Osteocyte (in vitro differentiated cells): ENCODE results near the gene SLC13A1. TPM values are rescaled to one million over a fixed set of nuclear protein-coding genes. Genes with fewer than 3 reads are reported as not detected.
"Not testable (repeated sequence)": the region's sequence is repeated elsewhere in the genome, so short reads cannot be mapped to it uniquely, and the experiment has no call there.

Source experiments
- DNase-seq: peaks from one replicate; pipeline ENCODE4 v3.0.0; 2021; ENCODE audit warnings: mixed read lengths; ENCODE audit not compliant: unreplicated experiment; ENCODE audit errors: extremely low spot score
- H3K27ac Mint-ChIP-seq: one replicate; pipeline ENCODE4 v1.8.0; 2021; ENCODE audit warnings: mild to moderate bottlenecking, mixed read lengths; ENCODE audit not compliant: unreplicated experiment
- H3K27me3 Mint-ChIP-seq: one replicate; pipeline ENCODE4 v1.8.0; 2021; ENCODE audit warnings: mixed read lengths; ENCODE audit not compliant: unreplicated experiment
- H3K36me3 Mint-ChIP-seq: one replicate; pipeline ENCODE4 v1.8.0; 2021; ENCODE audit warnings: mixed read lengths; ENCODE audit not compliant: unreplicated experiment
- H3K4me1 Mint-ChIP-seq: one replicate; pipeline ENCODE4 v1.8.0; 2021; ENCODE audit warnings: mixed read lengths; ENCODE audit not compliant: unreplicated experiment
- H3K4me3 Mint-ChIP-seq: one replicate; pipeline ENCODE4 v1.8.0; 2021; ENCODE audit warnings: mild to moderate bottlenecking, moderate library complexity, mixed read lengths; ENCODE audit not compliant: unreplicated experiment
- H3K9me3 Mint-ChIP-seq: one replicate; pipeline ENCODE4 v1.8.0; 2021; ENCODE audit warnings: mixed read lengths; ENCODE audit not compliant: unreplicated experiment
- total RNA-seq: library from RNA; stranded (reverse); gene quantifications from 2 replicates; pipeline ENCODE4 v1.2.1, GENCODE V29; 2021
- TF ChIP-seq, protein P1 (sequence below): fragments of 200-600 bp; sonication (generic); IDR thresholded peaks from 2 replicates; pipeline ENCODE4 v1.5.0; 2021; ENCODE audit warnings: antibody characterized with exemption, mild to moderate bottlenecking, moderate library complexity

SLC13A1 gene
- total RNA-seq, 1 donor from 2014 or later = not detected

DNA sequence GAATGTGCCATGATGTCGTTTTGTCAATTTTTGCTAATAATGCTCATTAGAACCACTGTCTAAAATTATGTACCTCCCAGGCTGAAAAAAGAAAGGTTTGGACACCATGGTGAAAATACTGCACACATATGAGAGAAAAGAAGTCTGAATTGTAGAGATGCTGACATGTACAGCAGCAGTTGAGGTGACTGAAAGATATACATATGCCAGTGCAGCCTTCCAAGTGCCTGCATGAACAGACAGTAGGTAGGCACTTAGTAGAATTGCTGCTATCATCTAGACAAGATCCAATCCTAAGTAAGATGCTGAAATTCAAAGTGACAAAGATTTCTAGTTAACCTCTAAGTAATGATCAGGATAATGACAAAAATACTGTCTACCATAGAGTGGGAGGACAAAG is 86.9 kb downstream of the SLC13A1 start:
- TF ChIP-seq, protein P1, sequence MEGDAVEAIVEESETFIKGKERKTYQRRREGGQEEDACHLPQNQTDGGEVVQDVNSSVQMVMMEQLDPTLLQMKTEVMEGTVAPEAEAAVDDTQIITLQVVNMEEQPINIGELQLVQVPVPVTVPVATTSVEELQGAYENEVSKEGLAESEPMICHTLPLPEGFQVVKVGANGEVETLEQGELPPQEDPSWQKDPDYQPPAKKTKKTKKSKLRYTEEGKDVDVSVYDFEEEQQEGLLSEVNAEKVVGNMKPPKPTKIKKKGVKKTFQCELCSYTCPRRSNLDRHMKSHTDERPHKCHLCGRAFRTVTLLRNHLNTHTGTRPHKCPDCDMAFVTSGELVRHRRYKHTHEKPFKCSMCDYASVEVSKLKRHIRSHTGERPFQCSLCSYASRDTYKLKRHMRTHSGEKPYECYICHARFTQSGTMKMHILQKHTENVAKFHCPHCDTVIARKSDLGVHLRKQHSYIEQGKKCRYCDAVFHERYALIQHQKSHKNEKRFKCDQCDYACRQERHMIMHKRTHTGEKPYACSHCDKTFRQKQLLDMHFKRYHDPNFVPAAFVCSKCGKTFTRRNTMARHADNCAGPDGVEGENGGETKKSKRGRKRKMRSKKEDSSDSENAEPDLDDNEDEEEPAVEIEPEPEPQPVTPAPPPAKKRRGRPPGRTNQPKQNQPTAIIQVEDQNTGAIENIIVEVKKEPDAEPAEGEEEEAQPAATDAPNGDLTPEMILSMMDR = no peak
- Mint-ChIP-seq H3K4me3 (no peak overlapping the region), H3K36me3 (no peaks in the 10 kb centered on the region), H3K9me3 (peaks cover 14% of the 10 kb centered on the region), H3K27ac (no peak overlapping the region), H3K27me3 (no peaks in the 10 kb centered on the region), H3K4me1 (no peaks in the 10 kb centered on the region)
- no peak for DNase-seq

DNA sequence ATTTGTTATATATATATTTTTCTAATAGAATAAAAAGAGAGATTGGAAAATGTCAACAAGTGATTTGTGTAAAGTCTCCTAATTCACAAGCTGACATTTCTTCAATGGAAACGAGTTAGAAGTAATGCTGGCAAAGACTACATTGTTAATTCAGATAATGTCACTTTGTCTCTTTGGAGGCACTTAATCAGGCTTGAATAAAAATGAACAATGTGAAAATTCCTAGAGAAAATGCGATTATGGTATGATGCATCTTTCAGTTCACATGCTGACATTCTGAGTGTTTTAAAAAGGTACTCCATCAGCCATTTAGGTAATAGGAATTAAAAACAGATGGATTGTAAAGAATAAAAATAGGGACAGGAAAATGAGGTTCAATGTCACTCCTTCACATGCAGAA is 100.1 kb downstream of the SLC13A1 start:
- Mint-ChIP-seq H3K4me3 (no peak overlapping the region), H3K36me3 (no peaks in the 10 kb centered on the region), H3K27ac (no peak overlapping the region), H3K27me3 (no peaks in the 10 kb centered on the region), H3K9me3 (no peaks in the 10 kb centered on the region), H3K4me1 (no peaks in the 10 kb centered on the region)
- no peak for DNase-seq
- TF ChIP-seq, protein P1 = no peak

DNA sequence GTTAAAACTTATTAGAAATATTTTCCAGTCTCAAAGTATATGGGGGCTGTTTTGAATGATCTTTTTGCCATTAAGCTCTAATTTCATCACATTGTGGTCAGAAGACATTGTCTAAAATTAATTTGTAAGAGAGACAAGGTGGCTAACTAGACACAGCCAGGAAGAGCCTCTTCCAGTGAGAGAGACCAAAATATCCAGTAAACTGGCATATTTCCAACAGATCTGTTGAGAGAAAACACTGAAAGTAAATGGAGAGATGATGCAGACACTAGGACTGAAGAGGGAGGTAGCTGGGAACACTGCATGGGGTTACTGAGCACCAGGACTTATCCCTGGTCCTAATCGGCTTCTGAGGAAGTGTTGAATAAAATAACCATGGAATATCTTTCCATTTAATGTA is 102.8 kb downstream of the SLC13A1 start:
- TF ChIP-seq, protein P1 = no peak
- no peaks in the 10 kb centered on the region for H3K27me3 Mint-ChIP-seq
- no peaks in the 10 kb centered on the region for H3K36me3 Mint-ChIP-seq
- H3K27ac Mint-ChIP-seq = no peak overlapping the region
- no peak overlapping the region for H3K4me3 Mint-ChIP-seq
- no peak for DNase-seq
- no peaks in the 10 kb centered on the region for H3K4me1 Mint-ChIP-seq
- H3K9me3 Mint-ChIP-seq = no peaks in the 10 kb centered on the region

DNA sequence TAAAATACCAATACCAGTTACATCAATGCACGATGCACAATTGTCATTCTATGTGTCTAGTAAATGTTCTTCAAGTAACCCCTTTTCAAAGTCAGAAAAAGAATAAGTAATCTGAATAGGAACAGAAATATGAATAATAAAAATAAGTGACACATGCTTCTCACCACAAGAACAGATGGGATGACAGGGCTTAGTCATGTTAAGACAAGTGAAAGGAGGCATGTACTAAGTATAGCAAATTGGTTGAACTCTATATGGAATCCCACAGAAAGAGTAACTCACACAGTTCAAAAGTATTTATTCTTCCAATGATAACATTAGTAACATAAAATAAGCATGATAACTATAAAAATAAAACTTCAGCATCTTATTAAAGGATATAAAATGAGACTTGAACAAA is 103.3 kb downstream of the SLC13A1 start:
- TF ChIP-seq, protein P1 = no peak
- no peak for DNase-seq
- H3K9me3 Mint-ChIP-seq = no peaks in the 10 kb centered on the region
- no peaks in the 10 kb centered on the region for H3K4me1 Mint-ChIP-seq
- H3K36me3 Mint-ChIP-seq = no peaks in the 10 kb centered on the region
- no peak overlapping the region for H3K27ac Mint-ChIP-seq
- no peak overlapping the region for H3K4me3 Mint-ChIP-seq
- no peaks in the 10 kb centered on the region for H3K27me3 Mint-ChIP-seq

DNA sequence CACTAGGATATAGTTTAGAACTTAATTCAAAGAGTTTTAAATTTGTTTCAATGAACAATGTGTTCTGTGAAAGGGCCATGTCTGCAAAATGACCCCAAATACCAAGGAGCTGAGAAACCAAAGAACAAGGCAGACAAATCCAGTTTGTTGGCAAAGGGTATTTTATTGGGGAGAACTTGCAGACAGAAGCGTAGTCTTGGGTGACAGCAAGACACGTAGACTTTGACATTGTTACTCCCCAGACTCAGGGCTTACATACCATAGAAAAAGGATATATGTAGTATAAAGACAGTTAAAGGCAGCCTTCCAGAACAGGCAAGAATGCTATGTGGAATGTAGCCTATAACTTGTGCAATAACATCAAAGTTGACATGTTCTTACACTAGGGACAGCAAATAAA is 109.3 kb downstream of the SLC13A1 start:
- no peak for DNase-seq

DNA sequence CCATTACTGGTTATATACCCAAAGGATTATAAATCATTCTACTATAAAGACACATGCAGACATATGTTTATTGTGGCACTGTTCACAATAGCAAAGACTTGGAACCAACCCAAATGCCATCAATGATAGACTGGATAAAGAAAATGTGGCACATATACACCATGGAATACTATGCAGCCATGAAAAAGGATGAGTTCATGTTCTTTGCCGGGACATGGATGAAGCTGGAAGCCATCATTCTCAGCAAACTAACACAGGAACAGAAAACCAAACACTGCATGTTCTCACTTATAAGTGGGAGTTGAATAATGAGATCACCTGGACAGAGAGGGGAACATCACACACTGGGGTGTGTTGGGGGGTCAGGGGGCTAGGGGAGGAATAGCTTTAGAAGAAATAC is 112.9 kb downstream of the SLC13A1 start:
- H3K4me1 Mint-ChIP-seq, H3K4me3 Mint-ChIP-seq, DNase-seq, H3K36me3 Mint-ChIP-seq, H3K27me3 Mint-ChIP-seq, H3K27ac Mint-ChIP-seq: not testable (repeated sequence)
- H3K9me3 Mint-ChIP-seq = peaks cover 17% of the 10 kb centered on the region

More for the DNA sequence above, 109.3 kb downstream of the SLC13A1 start:
- no peaks in the 10 kb centered on the region for H3K4me1 Mint-ChIP-seq
- no peak overlapping the region for H3K27ac Mint-ChIP-seq
- TF ChIP-seq, protein P1 = no peak
- no peak overlapping the region for H3K4me3 Mint-ChIP-seq
- no peaks in the 10 kb centered on the region for H3K36me3 Mint-ChIP-seq
- H3K27me3 Mint-ChIP-seq = no peaks in the 10 kb centered on the region
- peaks cover 10% of the 10 kb centered on the region for H3K9me3 Mint-ChIP-seq

DNA sequence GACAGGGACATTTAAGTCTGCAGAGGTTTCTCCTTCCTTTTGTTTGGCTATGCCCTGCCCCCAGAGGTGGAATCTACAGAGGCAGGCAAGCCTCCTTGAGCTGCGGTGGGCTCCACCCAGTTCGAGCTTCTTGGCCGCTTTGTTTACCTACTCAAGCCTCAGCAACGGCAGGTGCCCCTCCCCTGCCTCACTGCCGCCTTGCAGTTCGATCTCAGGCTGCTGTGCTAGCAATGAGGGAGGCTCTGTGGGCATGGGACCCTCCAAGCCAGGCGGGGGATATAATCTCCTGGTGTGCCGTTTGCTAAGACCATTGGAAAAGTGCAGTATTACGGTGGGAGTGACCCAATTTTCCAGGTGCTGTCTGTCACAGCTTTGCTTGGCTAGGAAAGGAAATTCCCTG is 114.9 kb downstream of the SLC13A1 start:
- not testable (repeated sequence) for H3K36me3 Mint-ChIP-seq, H3K4me1 Mint-ChIP-seq, DNase-seq, H3K27me3 Mint-ChIP-seq, H3K27ac Mint-ChIP-seq, H3K4me3 Mint-ChIP-seq
- H3K9me3 Mint-ChIP-seq = peaks cover 17% of the 10 kb centered on the region
